Anterior cingulate cortex (tissue), 58 donors: ENCODE measurements around the gene IQCK.
"Not testable (repeated sequence)": the region's sequence is repeated elsewhere in the genome, so short reads cannot be mapped to it uniquely, and the experiment has no call there.

ENCODE experiments used
- DNase-seq, 58 donors: peaks; one replicate each; lab custom pipeline; 2025; lab: John Stamatoyannopoulos, UW

IQCK gene, protein sequence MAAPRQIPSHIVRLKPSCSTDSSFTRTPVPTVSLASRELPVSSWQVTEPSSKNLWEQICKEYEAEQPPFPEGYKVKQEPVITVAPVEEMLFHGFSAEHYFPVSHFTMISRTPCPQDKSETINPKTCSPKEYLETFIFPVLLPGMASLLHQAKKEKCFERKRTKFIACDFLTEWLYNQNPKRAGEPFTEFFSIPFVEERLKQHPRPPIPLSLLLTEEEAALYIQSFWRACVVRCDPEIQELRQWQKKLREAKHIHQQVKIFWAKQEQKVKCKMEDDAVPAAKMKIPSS

DNA sequence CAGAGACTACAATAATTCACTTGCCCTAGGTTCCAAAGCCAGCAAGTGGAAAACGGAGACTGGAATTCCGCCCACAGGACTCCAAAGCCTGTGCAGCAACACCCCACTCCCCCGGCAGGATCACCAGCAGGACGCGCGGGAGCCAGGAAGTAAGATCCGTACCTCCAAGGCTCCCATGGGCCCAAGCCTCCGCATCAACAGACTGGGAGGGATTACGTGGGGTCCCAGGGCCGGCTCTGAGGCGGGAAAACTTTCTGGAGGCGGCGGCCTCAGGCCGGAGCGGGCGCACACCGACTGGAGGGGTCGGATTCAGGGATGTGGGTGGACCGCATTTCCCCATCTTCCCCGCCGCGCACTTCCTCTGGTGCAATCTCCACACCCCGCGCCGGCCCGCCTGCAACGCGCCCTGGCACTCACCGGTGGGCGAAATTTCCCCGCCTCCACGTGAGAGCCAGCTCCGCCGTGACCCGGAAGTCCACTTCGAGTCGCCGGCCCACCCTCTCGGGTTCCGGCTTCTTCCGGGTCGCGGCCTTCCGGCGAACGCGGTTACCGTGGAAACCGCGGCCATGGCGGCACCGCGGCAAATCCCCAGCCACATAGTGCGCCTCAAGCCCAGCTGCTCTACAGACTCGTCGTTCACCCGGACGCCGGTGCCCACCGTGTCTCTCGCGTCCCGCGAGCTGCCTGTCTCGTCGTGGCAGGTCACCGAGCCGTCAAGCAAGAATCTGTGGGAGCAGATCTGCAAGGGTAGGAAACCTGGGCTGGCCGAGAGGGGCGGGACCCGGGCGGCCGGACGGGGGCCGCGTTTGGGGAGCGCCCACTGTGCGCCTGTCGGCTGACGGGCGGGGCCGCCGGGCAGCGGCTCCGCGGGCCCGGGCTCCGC, at the start of gene IQCK, which contains the start of gene KNOP1:
TSS of gene IQCK (plus strand) at position 531 of the 883 bp plus-strand sequence. CDS start at position 567, 36 bp downstream.
TSS of gene KNOP1 (minus strand) at position 487 of the 883 bp plus-strand sequence. CDS start 3,192 bp downstream, outside the sequence.
- peak; percentile 46 to 91 (median 80) for DNase-seq

DNA sequence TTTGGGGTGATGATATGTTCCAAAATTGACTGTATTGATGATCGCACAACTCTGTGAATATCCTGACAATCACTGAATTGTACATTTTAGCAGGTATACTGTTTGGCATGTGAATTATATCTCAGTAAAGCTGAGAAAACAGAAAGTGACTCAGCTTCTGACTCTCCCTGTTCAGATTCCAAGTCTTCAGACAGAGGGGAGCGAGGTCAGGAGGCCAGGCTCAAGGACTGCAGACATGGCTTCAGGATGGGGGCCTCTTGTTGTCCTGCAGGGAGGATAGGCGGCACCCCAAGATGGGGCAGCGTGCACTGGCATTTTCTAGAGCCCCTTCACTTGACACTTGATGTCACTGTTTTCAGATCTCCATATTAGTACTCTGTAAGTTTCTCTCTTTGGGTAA, 45.7 kb upstream of the IQCK start:
- DNase-seq: no peak

DNA sequence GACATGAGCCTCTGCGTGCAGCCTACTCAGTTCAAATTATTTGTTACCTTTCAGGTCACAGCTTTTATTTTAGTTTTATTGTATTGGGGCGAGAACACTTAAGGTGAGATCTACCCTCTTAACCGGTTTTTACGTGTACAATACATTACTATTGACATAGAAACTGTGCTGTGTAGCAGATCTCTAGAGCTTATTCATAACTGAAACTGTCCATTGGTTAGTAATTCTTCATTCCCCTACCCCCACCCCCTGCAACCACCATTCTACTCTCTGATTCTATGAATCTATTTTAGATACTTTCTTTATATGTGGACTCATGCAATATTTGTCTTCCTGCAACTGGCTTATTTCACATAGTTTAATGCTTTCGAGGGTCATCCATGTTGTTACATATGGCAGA, 43.6 kb upstream of the IQCK start:
- DNase-seq: no peak

DNA sequence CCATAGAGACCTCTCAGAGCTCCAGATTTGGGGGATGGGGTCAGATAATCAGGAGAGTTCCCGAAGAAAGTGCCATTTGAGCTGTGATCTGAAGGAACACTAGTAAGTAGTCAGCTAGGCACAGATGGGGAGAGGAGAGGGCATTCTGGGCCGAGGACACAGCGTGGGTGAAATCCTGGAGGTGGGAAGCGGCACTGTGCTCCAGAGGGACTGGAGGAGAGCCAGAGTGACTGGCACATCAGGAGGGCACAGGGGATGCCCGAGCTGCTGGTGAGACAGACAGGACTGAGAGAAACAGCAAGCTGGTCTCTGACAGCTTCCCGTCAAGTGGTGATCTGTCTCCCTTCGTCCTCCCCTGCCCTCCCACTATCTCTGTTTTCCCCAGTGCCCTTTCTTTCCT, 40.7 kb upstream of the IQCK start:
- DNase-seq: peak in 5 of 58 donors; percentile 13 to 31 (median 18)

DNA sequence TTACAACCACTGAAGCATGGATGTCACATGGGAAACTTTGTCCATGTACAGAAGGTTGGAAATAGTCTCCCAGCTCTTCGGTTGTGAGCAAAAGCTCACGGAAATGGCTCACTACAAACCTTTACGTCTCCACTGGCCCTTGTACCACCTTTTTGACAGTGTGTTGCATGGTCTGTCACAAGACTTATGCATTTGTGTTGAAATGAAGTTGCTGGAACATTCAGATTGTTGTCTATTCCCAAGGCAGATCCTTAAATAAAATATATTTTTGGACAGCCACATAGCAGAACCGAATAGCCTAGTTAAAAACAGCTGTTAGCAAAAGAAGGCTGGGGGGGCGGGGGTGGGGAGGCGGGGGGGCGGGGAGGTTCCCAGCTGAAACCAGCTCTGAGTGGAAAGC, 39.3 kb upstream of the IQCK start:
- peak in 4 of 58 donors; percentile 14 to 29 (median 18) for DNase-seq

DNA sequence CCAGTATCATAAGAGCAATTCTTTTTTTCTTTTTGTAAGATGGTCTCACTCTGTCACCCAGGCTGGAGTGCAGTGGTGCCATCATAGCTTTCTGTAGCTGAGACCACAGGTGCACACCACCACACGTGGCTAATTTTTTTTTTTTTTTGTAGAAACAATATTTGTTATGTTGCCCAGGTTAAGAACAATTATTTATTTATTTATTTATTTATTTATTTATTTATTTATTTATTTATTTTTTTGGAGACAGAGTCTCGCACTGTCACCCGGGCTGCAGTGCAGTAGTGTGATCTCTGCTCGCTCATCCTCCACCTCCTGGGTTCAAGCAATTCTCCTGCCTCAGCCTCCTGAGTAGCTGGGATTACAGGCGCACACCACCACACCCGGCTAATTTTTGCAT, 38.8 kb upstream of the IQCK start:
- DNase-seq: not testable (repeated sequence)

DNA sequence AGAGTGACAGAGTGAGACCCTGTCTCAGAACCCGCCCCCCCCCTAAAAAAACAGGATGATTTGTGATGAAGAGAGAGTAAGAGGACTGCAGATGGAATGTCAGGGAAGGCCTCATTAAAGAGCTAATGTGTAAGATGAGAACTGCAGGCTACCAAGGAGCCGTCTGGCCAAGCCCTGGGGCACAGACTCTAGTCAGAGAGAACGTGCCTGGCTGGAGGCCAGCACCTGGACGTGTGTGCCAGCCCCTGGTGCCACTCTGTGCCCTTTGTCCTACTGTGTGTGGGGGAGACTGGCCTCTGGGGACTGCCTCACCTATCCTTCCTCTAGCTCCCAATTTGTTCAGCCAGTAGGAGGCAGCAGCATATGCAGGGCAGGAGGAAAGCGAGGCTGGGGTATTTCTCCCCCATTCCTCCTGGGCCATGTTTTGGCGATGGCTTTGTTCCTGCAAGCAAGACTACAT, 37.2 kb upstream of the IQCK start:
- peak in 2 of 58 donors; percentile 11 to 21 for DNase-seq

DNA sequence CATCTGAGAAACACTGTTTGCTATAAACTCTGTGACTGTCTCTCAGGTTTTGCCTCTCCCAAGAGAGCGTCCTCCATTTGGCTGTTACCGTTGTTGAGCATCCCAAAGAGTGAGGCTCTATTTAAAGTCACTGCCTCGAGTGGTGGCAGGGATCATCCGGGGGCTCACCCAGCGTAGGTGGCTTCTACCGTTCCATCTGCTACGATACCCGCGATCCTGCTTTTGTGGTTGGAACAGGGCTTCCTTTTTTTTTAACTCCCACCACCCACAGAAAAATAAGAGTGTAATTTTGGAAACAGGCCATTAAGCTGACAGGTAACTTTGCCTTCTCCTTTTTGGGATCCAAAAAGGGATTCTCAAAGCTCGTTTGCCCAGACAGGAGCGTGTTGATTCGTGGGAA, 36.4 kb upstream of the IQCK start:
- peak in 2 of 58 donors; percentile 10 to 23 for DNase-seq

DNA sequence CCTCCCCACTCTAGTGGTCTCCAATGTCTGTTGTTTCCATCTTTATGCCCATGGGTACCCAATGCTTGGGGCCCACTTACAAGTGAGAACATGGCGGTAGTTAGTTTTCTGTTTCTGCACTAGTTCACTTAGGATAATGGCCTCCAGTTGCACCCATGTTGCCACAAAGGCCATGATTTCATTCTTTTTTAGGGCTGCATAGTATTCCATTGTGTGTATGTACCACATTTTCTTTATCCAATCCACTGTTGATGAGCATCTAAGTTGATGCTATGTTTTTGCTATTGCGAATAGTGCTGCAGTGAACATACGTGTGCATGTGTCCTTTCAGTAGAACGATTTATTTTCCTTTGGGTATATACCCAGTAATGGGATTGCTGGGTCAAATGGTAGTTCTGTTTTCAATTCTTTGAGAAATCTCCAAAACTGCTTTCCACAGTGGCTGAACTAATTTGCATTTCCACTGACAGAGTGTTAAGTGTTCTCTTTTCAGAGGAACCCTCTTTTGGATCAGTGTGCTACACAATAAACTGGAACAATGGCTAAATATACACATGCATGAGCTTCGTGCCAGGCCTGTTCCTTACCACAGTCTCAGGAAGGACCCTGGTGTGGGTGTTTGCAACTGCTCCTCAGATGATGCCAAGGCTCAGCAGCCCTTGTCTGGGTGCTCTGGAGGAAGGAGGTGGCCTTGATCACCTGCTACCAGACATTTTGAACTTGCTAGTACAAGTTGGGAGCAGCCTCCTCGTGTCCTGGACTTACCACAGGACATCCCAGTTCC, 34.4 kb upstream of the IQCK start:
- DNase-seq: peak in 15 of 58 donors; percentile 17 to 60 (median 28)

DNA sequence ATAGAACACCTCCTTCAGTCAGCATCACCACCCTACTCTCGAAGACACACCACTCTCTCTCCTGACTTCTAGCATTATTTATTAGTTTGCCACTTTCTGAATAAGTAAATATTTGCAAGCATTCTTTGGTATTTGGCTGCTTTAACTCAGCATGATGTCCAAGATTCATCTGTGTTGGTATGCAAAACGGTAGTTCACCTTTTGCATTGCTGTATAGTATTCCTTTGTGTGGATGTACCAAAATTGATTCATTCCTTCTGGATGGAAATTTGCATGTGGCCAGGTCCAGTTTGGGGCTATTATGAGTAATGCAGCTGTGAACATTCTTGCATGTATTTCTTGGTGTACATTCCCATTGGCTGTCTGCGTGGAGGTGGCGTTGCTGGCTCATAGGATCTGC, 32.9 kb upstream of the IQCK start:
- no peak for DNase-seq

DNA sequence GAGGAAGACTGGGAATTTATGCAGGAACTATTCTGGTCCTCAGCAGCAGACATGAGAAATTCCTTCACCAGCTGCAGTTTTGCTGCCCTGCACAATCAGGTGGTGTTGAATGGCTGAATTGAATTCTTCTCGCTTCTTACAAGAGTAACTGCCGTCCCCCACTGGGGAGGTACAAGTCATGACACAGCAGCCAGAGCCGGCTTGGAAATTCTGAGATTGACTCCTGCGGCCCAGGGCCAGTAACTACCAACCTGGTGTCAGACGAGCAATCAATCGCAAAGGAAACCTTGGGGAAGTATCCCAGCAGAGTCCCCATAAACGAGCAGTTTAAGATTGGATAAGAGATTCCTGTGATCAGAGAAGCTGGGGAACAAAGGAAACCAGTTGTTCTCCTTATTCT, 30.8 kb upstream of the IQCK start:
- DNase-seq: no peak

DNA sequence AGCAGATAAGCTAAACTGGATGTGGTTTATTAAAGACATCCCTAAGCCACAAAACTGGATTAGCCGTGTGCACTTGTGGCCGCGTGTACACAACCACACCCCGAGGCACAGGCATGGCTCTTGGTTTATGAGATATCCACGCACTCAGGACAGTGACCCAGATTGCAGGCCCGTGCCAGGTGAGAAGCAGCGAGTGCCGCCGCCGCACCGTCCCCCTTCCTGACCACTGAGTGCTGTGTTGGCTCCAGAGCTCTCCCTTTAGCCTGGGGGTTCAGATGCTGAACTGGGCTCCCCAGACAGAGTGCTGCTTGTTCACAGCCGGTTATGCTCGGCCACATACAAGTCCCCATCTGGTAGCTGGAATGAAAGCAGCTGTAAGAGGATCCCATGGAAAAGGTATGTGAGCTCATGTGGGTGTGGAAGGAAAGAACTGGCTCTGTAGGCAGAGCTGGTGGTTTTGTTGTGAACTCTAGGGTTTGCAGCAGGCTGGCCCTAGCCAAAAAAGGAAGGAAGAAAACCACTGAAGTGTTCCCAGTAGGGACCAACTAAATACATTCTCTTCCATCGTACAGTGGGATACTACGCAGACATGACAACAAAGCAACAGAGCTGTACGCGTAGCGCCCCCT, 29.6 kb upstream of the IQCK start:
- DNase-seq: no peak

DNA sequence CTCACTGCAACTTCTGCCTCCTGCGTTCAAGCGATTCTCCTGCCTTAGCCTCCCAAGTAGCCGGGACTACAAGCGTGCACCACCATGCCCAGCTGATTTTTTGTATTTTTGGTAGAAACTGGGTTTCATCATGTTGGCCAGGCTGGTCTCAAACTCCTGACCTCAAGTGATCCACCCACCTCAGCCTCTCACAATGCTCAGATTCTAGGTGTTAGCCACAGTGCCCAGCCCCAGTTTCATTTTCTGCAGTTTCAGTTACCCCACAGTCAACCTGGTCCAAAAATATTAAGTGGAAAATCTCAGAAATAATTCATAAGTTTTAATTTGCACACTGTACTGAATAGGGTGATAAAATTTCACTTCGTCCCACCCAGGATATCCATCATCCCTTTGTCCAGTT, 28.7 kb upstream of the IQCK start:
- no peak for DNase-seq

DNA sequence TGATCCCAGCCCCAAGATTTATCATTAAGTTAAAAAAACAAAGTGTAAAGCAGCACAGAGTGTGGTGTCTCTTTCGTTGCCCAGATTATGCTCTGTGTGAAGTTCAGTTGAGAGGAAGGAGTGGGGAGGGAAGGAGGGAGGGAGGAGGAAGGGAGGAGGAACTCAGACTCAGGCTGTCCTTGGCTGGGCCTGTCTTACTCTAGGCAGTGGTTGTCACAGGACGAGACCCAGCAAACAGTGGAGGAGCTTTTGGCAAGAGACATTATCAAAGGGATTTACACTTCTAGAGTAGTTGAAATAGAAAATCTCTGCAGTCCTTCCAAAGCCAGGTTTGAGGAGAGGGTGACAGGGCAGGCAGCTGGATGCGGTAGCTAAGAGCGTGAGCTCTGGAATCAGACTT, 27.9 kb upstream of the IQCK start:
- no peak for DNase-seq

DNA sequence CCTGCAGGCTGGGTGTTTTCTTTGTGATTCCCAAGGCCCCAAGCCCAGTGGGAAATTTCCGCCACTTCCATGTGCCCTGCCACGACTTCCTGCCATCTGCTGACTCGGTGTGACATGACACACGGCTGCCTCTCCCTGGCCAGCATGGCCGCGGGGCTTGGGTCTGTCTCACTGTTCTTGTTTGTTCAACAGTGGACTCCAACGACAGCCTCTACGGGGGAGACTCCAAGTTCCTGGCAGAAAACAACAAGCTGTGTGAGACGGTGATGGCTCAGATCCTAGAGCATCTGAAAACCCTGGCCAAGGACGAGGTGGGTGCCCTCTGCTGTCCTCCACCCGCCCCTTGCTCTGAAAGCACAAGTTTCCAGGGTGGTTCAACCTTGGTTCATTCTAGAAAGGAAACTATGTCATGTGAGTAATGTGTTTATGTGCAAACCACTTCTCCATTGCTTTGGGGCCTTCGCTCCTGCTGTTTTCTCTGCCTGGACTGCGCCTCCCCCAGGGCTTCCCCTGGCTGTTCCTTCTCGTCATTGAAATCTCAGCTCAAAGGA, 26.8 kb upstream of the IQCK start:
- DNase-seq: peak in 43 of 58 donors; percentile 6 to 78 (median 30)

DNA sequence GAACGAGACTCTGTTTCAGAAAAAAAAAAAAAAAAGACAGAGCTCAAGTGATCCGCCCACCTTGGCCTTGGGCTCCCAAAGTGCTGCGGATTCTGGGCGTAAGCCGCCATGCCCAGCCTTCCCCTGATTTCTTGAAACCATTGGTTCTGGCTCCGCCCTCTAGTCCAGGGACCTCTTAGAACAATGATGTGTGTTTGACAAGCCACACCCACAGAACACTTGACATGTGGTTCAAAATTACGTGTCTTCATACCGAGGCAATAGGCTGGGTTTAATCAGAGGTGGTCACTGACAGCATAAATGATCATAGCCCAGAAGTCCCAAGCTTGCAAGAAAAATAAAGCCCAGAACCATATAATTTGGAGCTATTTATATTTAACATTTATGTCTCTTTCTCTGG, 23.1 kb upstream of the IQCK start:
- DNase-seq: no peak

DNA sequence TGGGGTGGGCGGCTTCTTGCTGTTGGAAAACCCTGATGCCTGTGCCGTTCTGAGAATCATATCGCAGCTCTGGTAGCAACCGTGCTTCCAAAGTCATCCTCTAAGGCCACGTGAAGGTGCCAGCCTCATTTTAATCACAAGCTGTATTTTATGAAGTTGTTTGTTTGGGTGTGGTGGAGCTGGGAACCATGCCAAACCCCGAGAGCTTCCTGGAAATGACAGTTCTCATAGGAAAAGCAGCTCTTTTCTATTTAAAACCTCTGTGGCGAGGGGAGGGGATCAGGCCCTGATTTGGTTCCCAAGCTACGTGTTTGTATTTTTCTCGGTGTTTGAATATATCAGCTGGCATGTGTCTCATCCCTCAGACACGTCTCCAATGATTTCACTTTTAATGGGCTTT, 21.7 kb upstream of the IQCK start:
- DNase-seq: peak in 24 of 58 donors; percentile 8 to 80 (median 23)

DNA sequence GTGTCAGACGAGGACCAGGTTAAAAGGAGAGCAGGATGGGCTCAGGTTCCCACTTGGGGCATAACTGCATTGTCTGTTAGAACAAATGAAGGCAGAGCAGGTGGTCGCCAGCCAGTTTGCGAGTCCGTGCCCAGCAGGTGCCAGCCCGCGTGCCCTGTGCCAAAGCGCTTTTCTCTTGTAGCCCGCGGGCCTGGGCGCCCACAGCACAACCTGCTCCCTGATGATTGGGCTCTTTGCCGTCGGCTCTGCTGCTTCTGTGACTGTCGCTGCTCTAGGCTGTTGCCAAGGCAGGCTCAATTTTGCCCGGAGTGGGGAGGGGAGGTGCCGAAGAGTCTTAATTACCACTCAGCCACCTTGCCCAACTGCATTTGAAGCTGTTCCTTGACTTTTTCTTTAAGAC, 21.1 kb upstream of the IQCK start:
- DNase-seq: peak in 36 of 58 donors; percentile 9 to 77 (median 40)

DNA sequence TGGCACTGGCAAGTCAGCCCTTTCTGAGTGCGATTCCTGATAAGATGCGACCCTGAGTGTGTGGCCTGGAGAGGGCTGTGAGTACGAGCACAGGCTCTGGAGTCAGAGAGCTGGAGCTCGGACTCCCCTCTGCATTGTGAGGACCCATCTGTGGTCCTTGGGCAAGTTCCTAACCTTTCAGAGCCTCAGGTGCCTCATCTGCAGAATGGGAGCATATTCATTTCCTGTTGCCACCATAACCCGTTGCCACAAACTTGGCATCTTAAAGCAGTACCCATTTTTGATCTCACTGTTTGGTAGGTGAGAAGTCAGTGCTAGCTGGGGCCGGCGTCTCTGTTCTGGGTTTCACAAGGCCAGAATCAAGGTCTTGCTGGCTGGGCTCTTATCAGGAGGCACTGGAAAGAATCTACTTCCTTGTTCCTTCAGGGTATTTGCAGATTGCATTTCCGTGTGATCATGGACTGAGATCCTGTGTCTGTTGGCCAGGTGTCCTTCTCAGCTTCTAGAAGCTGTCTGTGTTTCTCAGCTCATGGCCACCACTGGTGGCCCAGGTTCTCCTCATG, 20.2 kb upstream of the IQCK start:
- no peak for DNase-seq
